Loucy (cell line): ENCODE measurements around the gene SUSD5.
"Not testable (repeated sequence)": the region's sequence is repeated elsewhere in the genome, so short reads cannot be mapped to it uniquely, and the experiment has no call there.

ENCODE experiments used
- EZH2phosphoT487 ChIP-seq: fragments of 200-600 bp; IDR thresholded peaks from 2 replicates; pipeline ENCODE4 v1.6.1; 2018; ENCODE audit warnings: antibody characterized with exemption, mild to moderate bottlenecking, moderate library complexity, borderline replicate concordance
- TF ChIP-seq, protein P1 (sequence below): fragments of 200-600 bp; sonication (generic); conservative IDR thresholded peaks from 2 replicates; pipeline ENCODE4 v1.5.1; 2014; ENCODE audit warnings: mild to moderate bottlenecking, antibody characterized with exemption, low read length

DNA sequence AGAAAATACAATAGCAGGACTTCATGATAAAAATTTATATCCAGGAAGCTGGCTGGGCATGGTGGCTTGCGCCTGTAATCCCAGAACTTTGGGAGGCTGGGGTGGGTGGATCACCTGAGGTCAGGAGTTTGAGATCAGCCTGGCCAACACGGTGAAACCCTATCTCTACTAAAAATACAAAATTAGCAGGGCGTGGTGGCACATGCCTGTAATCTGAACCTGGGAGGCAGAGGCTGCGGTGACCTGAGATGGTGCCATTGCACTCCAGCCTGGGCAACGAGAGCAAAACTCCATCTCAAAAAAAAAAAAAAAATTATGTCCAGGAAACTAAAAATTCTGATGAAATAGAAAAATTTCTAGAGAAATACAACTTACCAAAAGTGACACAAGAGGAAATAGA lies 56.0 kb downstream of the SUSD5 start:
- TF ChIP-seq, protein P1, sequence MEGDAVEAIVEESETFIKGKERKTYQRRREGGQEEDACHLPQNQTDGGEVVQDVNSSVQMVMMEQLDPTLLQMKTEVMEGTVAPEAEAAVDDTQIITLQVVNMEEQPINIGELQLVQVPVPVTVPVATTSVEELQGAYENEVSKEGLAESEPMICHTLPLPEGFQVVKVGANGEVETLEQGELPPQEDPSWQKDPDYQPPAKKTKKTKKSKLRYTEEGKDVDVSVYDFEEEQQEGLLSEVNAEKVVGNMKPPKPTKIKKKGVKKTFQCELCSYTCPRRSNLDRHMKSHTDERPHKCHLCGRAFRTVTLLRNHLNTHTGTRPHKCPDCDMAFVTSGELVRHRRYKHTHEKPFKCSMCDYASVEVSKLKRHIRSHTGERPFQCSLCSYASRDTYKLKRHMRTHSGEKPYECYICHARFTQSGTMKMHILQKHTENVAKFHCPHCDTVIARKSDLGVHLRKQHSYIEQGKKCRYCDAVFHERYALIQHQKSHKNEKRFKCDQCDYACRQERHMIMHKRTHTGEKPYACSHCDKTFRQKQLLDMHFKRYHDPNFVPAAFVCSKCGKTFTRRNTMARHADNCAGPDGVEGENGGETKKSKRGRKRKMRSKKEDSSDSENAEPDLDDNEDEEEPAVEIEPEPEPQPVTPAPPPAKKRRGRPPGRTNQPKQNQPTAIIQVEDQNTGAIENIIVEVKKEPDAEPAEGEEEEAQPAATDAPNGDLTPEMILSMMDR, result not testable (repeated sequence)
- not testable (repeated sequence) for TF ChIP-seq EZH2phosphoT487
